Stimulated activated CD8-positive, alpha-beta memory T cell treated with anti-CD3 and anti-CD28 coated beads, Interleukin-7, amount 100 ng/mL, for 48 hours (primary cell): ENCODE measurements around the gene DDX54.

Experiments
- DNase-seq, 2 donors: peaks; one replicate each; pipeline ENCODE4 v3.0.0-alpha.2; 2020; ENCODE audit warnings: low read depth in 1 of 2; ENCODE audit errors: extremely low read depth in 1 of 2

DDX54 gene

DNA sequence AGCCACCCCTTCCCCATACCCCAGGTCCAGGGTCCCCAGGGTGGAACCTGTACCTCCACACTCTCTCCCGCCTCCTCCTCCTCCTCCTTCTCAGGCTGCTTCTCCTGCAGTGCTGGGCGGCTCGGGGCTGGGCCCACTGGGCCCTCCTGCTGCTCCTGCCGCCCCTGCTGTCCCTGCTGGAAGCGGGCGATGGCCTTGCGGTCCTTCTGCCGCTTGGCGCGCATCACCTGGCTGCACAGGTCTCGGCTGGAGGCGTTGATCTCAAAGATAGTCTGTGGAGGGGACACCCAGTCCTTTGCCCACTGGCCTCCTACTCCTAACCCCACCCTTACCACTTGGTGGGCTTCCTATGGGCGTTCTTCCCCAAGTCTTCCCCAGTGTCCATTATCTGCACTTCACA lies 21.3 kb downstream of the DDX54 start:
- no peak for DNase-seq

DNA sequence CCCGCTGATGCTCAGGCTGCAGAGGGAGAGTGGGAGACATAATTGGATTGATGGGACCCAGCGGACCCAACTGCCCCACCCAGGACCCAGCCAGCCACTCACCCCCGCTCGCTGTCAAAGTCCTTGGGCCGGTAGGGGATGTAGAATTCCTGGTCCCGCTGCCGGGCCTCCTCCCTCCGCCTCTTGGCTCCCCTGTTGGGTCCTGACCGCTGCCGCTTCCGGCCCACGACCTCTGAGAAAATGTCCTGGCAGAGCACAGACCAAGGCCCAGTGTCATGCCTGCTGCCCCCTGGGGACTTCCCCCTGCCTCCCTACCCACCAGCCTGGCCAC lies 22.3 kb downstream of the DDX54 start:
- no peak for DNase-seq

DNA sequence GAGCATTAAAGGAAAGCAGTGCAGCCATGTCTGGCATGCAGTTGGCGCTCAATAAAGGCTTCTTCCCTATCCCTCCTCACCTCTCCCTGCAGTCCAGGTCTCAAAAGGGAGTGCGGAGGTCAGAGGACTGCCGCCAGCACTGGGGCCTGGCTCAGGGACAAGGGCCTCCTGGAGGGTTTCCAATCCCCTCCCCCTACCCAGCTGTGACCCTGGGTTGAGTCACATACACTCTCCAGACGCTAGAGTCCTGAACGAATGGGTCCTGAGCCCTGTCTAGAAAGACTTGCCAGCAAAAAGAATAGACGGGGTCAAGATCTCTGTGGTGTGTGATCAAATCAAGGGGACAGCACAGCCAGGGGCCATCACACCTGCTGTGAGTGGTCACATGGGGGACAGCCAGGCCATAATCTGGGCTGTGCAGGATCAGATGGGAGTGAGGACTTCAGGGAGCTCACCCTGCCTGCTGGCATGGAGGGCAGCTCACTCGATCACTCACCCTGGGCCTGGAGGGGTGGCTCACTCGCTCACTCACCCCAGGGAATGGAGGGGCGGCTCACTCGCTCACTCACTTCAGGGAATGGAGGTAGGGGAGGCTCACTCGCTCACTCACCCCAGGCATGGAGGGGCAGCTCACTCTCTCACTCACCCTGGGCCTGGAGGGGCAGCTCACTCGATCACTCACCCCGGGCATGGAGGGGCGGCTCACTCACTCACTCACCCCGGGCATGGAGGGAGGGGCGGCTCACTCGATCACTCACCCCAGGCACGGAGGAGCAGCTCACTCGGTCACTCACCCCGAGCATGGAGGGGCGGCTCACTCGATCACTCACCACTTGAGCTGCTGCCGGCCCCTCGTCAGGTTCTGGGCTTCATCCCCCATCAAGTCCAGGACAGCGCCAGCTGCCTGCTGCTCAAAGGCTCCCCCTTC lies 22.9 kb downstream of the DDX54 start:
- DNase-seq, result no peak

DNA sequence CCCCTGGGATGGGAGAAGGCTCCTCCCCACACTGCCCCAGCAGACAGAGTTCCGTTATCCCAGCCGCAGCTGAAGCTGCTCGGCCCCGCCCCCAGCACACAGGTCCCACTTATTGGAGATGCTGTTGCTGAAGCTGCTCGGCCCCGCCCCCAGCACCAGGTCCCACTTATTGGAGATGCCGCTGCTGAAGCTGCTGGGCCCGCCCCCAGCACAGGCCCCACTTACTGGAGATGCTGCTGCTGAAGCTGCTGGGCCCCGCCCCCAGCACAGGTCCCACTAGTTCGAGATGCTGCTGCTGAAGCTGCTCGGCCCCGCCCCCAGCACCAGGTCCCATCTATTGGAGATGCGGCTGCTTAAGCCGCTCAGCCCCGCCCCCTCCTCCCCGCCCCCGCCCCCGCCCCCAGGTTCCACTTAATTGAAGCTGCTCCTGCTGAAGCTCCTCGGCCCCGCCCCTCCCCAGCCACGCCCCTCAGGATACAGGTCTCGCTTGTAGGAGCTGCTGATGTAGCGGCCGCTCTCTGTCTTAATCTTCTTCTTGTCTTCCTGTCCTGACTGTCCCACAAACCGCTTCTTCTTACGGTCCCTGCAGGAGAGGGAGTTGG lies 23.8 kb downstream of the DDX54 start:
- peak in 1 of 2 donors; percentile 24 for DNase-seq

DNA sequence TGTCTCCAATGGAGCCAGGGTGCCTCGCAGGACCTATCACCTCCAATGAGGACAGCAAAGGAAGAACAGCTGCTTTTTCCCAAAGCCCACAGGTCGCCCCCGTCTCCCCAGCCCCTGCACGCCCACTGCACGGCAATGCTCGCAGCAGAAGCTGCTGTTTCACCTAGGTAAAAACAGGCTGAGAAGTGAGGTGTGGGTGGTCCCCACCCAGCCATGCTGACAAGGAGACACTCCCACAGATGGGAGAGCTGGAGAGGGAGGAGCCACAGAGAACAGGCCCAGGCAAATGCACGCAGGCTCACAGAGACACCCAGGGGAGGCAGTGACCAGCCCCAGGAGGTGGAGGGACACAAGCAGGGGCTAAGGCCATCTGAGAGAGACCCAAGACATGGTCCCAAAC lies 25.3 kb downstream of the DDX54 start:
- DNase-seq, result no peak

DNA sequence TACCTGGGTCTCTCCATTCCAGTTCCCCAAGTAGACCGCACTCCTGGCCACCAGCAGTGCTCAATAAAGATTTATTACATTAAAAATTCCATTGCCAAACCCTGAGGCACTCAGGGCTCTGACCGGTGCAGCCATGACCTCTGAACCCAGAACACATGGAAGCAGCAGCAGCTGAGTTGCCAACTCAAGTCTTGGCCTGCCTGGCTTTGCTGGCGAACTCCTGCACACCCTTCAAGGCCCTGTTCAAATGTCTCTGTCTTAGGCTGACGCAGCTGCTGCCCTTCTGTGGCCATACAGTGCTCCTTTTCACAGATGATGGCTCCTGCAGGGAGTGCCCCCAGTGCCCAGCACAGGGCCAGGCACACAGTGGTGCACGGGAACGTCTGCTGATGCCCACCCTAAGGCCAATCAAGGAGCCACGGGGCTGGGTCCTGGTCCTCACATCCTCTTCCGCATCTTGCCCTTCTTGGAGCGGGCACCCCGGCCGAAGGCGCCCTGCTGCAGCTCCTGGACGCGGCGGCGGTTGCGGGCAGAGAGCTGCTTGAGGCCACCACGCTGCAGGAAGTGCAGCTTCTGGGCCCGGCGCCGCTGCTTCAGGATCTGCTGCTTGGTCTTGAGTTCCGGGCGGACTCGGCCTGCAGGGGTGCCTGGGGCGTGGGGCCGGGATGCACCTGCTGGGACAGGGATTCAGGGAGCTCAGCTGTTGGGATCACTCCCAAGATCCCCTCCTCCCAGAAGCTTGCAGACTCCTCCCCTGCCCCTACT lies 26.7 kb downstream of the DDX54 start:
- DNase-seq, result no peak

DNA sequence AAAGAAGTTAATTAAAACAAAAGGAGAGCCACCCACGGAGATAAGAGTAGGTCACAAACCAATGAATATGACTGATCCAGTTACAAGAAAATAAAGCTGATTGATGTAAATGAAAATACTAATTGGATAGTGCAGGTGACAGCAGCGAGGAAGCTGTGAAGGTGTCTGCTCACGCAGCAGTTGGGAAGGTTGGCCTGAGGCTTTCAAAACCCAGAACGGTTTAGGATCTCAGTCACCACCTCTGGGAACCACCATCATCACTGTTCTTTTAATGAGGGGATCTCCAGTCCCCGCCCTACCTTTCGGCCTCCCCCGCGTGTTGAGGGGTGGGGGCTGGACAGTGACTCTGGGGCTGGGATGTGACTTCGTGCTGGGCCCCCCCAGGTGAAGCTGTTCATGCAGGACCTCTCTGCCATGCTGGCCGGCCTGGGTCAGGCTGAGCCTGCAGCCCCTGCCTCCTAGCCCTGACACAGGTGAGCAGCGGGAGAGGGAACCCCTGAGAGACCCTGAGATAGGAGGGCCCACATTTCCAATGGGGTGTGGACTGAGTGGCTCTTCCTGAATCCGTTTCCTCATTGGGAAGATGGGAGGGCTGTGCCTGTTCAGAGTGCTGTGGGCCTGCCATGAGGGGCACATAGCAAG lies 27.9 kb downstream of the DDX54 start:
- no peak for DNase-seq

DNA sequence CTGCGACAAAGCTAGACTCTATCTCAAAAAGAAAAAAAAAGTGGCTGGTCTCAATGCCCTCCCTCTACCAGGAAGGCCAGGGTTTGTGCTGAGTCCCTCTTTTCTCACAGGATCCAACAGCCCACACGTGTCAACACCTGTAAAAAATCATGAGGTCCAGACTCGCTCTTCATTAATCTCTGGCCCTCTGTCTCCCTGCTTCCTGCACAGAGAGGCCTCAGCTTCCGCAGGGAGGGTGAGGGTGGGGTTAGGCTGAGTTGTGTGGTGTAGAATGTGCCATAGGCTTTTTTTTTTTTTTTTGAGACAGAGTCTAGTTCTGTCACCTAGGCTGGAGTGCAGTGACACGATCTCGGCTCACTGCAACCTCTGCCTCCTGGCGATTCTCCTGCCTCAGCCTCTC lies 29.6 kb downstream of the DDX54 start:
- no peak for DNase-seq

DNA sequence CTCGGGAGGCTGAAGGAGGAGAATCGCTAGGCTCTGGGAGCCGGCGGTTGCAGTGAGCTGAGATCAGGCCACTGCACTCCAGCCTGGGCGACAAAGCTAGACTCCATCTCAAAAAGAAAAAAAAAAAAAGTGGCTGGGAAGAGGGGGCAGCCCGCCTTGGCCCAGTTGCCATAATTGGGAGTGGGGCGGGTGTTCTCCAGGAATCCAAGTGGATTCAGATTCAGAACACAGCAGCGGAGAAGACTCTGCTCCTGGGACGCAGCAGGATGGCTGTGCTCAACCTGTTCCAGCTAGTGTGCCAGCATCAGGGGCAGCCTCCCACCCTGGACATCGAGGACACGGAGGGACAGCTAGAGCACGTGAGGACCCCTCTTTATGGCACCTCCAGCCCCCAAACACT lies 30.2 kb downstream of the DDX54 start:
- DNase-seq, result no peak

DNA sequence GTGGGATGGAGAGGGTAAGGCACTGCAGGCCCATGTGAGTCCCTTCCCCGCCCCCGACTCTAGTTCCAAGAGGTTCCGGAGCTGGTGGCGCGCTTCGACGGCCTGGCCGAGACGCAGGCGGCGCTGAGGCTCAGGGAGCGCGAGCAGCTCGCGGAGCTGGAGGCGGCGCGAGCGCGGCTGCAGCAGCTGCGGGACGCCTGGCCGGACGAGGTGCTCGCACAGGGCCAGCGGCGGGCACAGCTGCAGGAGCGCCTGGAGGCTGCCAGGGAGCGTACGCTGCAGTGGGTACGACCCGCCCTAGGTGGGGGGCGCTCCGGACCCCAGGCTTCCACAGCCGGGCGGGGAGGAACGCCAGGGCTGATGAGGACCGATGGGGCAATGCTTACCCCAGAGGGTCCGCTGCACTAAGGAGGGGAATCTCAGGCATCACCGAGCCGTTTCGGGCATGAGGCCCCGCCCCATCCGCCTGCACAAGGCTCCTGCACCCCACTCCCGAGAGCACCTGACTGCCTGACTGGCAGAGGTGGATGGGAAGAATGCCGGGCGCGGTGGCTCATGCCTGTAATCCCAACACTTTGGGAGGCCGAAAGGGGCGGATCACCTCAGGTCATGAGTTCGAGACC lies 30.8 kb downstream of the DDX54 start:
- no peak for DNase-seq

DNA sequence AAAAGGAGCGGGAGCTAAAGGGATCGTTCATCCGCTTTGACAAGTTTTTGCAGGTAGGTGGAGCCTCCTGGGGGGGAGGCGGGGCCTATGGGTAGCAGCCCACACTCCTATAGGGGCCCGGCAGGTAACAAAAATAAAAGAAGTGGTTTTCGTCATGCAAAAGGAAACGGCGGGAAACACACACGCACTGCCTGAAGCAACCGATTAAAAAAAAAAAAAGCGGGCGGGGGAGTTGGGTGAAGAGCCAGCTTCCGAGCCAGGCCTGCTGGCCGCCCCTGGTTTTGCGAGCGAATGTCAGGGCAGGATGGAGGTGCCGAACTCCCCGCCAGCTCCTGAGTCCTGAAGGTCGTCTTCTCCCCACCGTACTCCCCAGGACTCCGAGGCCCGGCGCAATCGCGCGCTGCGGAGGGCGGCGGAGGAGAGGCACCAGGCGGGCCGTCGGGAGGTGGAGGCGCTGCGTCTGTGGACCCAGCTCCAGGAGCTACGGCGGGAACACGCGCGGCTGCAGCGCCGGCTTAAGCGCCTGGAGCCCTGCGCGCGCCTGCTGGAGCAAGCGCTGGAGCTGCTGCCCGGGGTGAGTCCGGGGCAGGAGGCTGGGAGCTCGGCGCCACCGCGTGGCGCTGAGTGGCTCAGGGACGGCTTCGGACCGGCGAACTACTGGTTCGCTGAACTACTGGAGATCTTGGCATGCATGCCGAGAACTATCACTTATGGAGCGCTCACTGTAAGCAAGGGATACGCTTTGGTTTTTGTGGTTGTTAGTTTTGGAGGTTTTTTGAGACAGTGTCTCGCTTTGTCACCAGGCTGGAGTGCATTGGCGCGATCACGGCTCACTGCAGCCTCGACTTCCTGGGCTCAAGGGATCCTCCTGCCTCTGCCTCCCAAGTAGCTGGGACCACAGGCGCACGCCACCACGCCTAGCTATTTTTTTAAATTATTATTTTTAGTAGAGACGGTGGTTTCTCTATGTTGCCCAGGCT lies 32.2 kb downstream of the DDX54 start:
- peak; percentile 24 to 29 for DNase-seq

DNA sequence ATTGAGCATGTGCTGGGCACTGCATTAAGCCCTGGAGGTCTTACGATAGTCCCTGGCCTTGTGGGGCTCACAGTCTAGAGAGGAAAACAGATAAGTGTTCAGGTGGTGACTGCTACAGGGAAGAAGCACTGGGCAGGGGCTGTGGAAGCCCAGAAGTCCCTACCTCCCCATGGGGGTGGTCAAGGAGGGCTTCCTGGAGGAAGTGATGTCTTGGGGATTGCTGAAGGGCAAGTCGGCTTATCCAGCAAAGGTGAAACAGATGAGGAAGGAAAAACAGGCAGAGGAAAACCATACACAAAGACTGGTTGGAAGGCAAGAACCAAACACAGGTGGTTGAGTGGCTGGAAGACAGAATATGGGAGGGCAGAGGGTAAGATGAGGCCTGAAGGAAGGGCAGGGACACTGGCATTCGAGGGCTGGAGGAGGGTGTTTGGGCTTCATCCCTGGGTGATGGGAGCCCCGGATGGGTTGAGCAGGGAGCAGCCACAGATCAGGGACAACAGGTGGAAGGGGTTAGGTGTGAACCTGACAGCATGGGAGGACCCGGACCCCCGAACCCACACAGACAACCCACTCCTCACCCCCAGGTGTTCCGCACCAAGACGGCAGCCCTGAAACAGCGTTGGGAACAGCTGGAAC lies 33.0 kb downstream of the DDX54 start:
- no peak for DNase-seq

DNA sequence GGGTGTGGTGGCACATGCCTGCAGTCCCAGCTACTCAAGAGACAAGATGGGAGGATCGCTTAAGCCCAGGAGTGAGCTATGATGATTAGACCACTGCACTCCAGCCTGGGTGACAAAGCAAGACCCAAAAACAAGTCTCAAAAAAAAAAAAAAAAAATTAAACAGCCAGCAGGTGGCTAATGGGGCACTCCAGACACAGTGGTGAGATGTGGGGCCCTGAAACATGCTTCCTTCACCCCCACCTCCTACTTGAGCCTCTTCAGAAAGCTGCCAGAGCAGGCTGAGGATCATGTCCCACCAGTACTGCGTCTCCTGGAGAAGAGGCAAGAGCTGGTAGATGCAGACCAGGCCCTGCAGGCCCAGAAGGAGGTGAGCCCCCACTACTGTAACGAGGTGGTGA lies 33.6 kb downstream of the DDX54 start:
- no peak for DNase-seq

DNA sequence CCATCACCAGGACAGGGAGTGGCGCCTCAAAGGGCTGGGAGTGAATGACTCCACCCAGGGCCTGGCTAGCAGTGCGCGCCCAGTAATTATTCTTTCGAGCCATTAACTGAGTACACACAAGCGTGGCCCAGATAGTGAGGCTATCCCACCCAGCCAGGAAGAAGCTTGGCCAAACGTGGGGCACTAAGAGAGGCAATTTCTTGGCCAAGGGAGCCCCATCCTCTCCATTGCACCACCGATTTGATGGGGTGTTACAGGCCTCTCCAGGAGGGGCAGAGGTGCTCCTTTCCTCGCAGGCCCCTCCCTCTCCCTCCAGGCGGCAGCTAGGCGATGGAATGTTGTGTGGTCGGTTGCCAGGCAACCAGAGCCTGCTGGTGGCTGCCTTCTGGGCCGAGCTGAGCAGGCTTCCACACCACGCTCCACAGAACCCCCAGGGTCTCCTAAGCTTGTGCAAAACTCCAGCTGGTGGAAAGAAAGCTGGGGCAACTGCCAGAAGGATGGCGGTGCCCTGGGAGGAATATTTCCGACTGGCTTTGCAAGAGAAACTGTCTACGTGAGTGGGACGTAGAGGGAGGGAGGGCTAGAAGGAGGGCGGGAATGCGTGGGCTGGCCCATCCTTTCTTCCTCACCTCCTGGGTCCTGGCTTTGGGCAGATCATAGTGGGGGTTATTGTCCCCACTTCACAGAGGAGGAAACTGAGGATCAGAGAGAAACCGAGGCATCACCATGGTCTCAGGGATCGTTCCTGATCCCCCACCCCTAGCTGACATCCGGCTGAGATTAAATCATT lies 35.7 kb downstream of the DDX54 start, which contains the start of gene CFAP73:
TSS of gene CFAP73 (plus strand) at position 364 of the 790 bp plus-strand sequence. CDS start at position 498, 134 bp downstream.
- no peak for DNase-seq

DNA sequence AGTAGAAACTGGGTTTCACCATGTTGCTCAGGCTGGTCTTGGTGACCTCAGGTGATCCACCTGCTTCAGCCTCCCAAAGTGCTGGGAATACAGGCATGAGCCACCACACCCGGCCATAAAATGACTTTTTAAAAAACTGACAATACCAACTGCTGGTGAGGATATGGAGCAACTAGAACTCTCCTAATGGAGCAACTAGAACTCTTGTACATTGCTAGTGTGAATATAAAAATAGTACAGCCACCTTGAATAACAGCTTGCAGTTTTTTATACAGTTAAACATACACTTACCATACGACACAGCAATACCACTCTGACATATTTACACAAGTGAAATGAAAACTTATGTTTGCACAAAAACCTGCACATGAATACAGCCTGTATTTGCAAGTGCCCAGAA lies 38.3 kb downstream of the DDX54 start:
- DNase-seq, result no peak

DNA sequence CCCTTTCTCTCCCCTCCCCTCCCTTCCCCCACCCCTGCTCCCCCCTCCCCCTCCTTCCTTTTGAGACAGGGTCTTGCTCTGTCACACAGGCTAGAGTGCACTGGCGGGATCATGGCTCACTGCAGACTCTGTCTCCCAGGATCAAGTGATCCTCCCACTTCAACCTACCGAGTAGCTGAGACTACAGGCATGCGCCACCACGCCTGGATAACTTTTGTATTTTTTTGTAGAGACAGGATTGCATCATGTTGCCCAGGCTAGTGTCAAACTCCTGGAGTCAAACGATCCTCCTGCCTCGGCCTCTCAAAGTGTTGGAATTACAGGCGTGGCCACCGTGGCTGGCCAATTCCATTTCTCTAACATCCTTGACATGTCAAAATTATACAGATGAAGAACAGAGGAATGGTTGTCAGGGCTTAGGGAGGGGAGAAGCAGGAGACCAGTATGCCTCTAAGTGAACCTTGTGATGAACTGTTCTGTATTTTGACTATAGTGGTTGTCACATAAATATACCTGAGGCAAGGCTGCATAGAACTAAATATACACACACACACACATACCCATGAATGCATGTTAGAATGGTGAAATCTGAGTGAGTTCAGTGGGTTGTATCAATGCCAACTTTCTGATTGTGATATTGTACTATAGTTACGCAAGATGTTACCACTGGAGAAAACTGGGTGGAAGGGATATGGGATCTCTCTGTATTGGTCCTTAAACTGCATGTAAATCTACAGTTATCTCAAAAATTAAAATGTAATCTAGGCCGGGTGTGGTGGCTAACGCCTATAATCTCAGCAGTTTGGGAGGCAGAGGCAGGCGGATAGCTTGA lies 39.3 kb downstream of the DDX54 start:
- DNase-seq, result no peak

DNA sequence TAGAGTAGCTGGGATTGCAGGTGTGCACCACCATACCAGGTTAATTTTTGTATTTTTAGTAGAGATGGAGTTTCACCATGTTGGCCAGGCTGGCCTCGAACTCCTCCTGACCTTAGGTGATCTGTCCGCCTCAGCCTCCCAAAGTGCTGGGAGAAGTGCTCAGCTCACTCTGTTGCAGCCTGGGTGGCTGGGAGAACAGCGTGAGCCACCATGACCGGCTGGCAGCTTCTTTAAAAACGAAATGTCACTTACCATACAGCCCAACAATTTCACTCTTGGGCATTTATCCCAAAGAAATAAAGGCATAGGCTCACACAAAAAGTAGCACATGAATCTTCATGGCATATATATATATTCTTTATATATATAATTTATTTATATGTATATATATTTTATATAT lies 40.5 kb downstream of the DDX54 start:
- no peak for DNase-seq
